PC-3 (cell line): Measurements from ENCODE around the gene MBD6.

Experiments used
- EZH2 ChIP-seq: fragments of 300-600 bp; sonication (generic); IDR thresholded peaks from one replicate; pipeline ENCODE4 v1.6.1; 2017; ENCODE audit warnings: antibody characterized with exemption, mild to moderate bottlenecking, low read length; ENCODE audit not compliant: unreplicated experiment
- EZH2phosphoT487 ChIP-seq: fragments of 300-600 bp; sonication (generic); IDR thresholded peaks from 2 replicates; pipeline ENCODE4 v1.6.1; 2018; ENCODE audit warnings: mild to moderate bottlenecking, antibody characterized with exemption, low read length, borderline replicate concordance
- TF ChIP-seq, protein P1 (sequence below): fragments of 300-600 bp; sonication (generic); conservative IDR thresholded peaks from 2 replicates; pipeline ENCODE4 v1.5.1; 2017; ENCODE audit warnings: antibody characterized with exemption, low read depth, mild to moderate bottlenecking, low read length

DNA sequence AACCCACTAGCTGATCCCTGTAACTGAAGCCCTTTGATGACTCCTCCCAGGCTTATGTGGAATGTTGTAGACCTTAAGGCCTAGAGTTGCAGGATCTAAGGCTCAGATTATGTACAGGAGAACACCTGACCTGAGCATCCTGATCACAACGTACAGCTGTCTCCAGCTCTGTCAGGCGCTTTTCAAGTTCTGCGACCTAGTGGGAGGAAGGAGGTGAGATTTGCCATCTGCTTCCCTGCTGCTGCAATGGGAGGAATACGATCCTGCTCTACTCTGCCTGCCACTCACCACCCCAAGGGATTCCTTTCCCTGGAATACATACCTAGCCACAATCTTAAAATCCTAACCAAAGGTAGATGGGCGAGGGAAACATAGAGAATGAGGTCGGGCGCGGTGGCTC, 10.5 kb downstream of the MBD6 start:
- TF ChIP-seq, protein P1, sequence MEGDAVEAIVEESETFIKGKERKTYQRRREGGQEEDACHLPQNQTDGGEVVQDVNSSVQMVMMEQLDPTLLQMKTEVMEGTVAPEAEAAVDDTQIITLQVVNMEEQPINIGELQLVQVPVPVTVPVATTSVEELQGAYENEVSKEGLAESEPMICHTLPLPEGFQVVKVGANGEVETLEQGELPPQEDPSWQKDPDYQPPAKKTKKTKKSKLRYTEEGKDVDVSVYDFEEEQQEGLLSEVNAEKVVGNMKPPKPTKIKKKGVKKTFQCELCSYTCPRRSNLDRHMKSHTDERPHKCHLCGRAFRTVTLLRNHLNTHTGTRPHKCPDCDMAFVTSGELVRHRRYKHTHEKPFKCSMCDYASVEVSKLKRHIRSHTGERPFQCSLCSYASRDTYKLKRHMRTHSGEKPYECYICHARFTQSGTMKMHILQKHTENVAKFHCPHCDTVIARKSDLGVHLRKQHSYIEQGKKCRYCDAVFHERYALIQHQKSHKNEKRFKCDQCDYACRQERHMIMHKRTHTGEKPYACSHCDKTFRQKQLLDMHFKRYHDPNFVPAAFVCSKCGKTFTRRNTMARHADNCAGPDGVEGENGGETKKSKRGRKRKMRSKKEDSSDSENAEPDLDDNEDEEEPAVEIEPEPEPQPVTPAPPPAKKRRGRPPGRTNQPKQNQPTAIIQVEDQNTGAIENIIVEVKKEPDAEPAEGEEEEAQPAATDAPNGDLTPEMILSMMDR = no peak
- TF ChIP-seq EZH2 (no peak), EZH2phosphoT487 (no peak)
